HUES64 (cell line): ENCODE data around the gene CEBPG.

ENCODE experiments used
- H3K27ac ChIP-seq: 2 replicates; pipeline ENCODE4 v1.7.0; 2013; ENCODE audit warnings: low read depth, low read length, inconsistent platforms
- H3K27me3 ChIP-seq: 2 replicates; pipeline ENCODE4 v1.6.1; 2013; ENCODE audit warnings: mild to moderate bottlenecking, low read length; ENCODE audit not compliant: insufficient read depth
- H3K36me3 ChIP-seq: 2 replicates; pipeline ENCODE4 v1.6.1; 2013; ENCODE audit warnings: mild to moderate bottlenecking, low read length; ENCODE audit not compliant: insufficient read depth
- H3K4me1 ChIP-seq: 2 replicates; pipeline ENCODE4 v1.6.1; 2013; ENCODE audit warnings: mild to moderate bottlenecking, low read length, moderate library complexity; ENCODE audit not compliant: insufficient read depth
- H3K4me3 ChIP-seq: 2 replicates; pipeline ENCODE4 v1.5.1; 2013; ENCODE audit warnings: mild to moderate bottlenecking, low read length, moderate library complexity
- H3K9ac ChIP-seq: 2 replicates; pipeline ENCODE4 v1.6.1; 2013; ENCODE audit warnings: mild to moderate bottlenecking, low read depth, low read length
- H3K9me3 ChIP-seq: 2 replicates; pipeline ENCODE4 v1.6.1; 2013; ENCODE audit warnings: low read depth, low read length; ENCODE audit not compliant: insufficient read depth
- WGBS: fragments of 150-250, 120-280 bp; methylation state at CpG from one replicate; pipeline ENCODE4 v1.1.7; 2013; ENCODE audit warnings: missing lambda C conversion rate; 5-methylcytosine and 5-hydroxymethylcytosine counted together

Gene CEBPG

GRCh38 chr19:33355535-33355934 is 18.0 kb upstream of the CEBPG start:
- no peaks in the 10 kb centered on the region for H3K4me1 ChIP-seq
- no peak overlapping the region for H3K27ac ChIP-seq
- H3K9me3 ChIP-seq: peaks cover 3% of the 10 kb centered on the region; the same call in 1 of the 2 replicates
- 87% methylated on average over 2 of the region's 2 CpGs for WGBS
- no peak overlapping the region for H3K4me3 ChIP-seq
- H3K27me3 ChIP-seq: no peaks in the 10 kb centered on the region
- no peaks in the 10 kb centered on the region for H3K36me3 ChIP-seq
- H3K9ac ChIP-seq: no peak overlapping the region

GRCh38 chr19:33357556-33357955 is 16.0 kb upstream of the CEBPG start:
- Histone ChIP-seq H3K4me1 (no peaks in the 10 kb centered on the region), H3K36me3 (no peaks in the 10 kb centered on the region), H3K9ac (no peak overlapping the region), H3K27me3 (no peaks in the 10 kb centered on the region), H3K4me3 (no peak overlapping the region), H3K9me3 (peaks cover 3% of the 10 kb centered on the region; the same call in 1 of the 2 replicates), H3K27ac (no peak overlapping the region)
- 77% methylated on average over 1 of the region's 1 CpG for WGBS

GRCh38 chr19:33358408-33358807 is 15.1 kb upstream of the CEBPG start:
- WGBS: 92% methylated on average over 6 of the region's 6 CpGs
- Histone ChIP-seq H3K36me3 (no peaks in the 10 kb centered on the region), H3K9ac (no peak overlapping the region), H3K4me1 (no peaks in the 10 kb centered on the region), H3K27me3 (peaks cover 2% of the 10 kb centered on the region; the same call in 1 of the 2 replicates), H3K9me3 (peaks cover 3% of the 10 kb centered on the region; the same call in 1 of the 2 replicates), H3K27ac (no peak overlapping the region), H3K4me3 (no peak overlapping the region)

GRCh38 chr19:33359581-33359980 is 13.9 kb upstream of the CEBPG start:
- H3K4me1 ChIP-seq: no peaks in the 10 kb centered on the region
- no peak overlapping the region for H3K27ac ChIP-seq
- H3K36me3 ChIP-seq: no peaks in the 10 kb centered on the region
- H3K9ac ChIP-seq: no peak overlapping the region
- 88% methylated on average over 2 of the region's 3 CpGs for whole genome bisulfite sequencing
- H3K27me3 ChIP-seq: peaks cover 2% of the 10 kb centered on the region; the same call in 1 of the 2 replicates
- H3K9me3 ChIP-seq: peaks cover 3% of the 10 kb centered on the region; the same call in 1 of the 2 replicates
- no peak overlapping the region for H3K4me3 ChIP-seq

GRCh38 chr19:33362508-33363228 is 10.8 kb upstream of the CEBPG start:
- peaks cover 6% of the 10 kb centered on the region; the same call in 1 of the 2 replicates for H3K27me3 ChIP-seq
- H3K4me3 ChIP-seq: no peak overlapping the region

GRCh38 chr19:33363476-33363875 is 10.0 kb upstream of the CEBPG start:
- 93% methylated on average over 5 of the region's 5 CpGs for WGBS
- Histone ChIP-seq H3K4me1 (no peaks in the 10 kb centered on the region), H3K36me3 (no peaks in the 10 kb centered on the region), H3K9me3 (no peaks in the 10 kb centered on the region), H3K27ac (no peak overlapping the region), H3K27me3 (peaks cover 6% of the 10 kb centered on the region; the same call in 1 of the 2 replicates), H3K9ac (no peak overlapping the region), H3K4me3 (no peak overlapping the region)

More at GRCh38 chr19:33362508-33363228, 10.8 kb upstream of the CEBPG start:
- WGBS: 89% methylated on average over 6 of the region's 6 CpGs
- H3K36me3 ChIP-seq: no peaks in the 10 kb centered on the region
- no peak overlapping the region for H3K27ac ChIP-seq
- H3K9ac ChIP-seq: no peak overlapping the region
- H3K4me1 ChIP-seq: no peaks in the 10 kb centered on the region
- H3K9me3 ChIP-seq: no peaks in the 10 kb centered on the region

- Histone ChIP-seq H3K9ac (no peak overlapping the region), H3K9me3 (no peaks in the 10 kb centered on the region), H3K36me3 (no peaks in the 10 kb centered on the region), H3K27ac (no peak overlapping the region), H3K27me3 (peaks cover 6% of the 10 kb centered on the region; the same call in 1 of the 2 replicates), H3K4me3 (no peak overlapping the region), H3K4me1 (no peaks in the 10 kb centered on the region)
- 80% methylated on average over 7 of the region's 7 CpGs for WGBS
These were observed 7.8 kb upstream of the CEBPG start for GRCh38 chr19:33365691-33366090.

GRCh38 chr19:33366127-33366526 is 7.4 kb upstream of the CEBPG start:
- no peak overlapping the region for H3K4me3 ChIP-seq
- H3K4me1 ChIP-seq: no peaks in the 10 kb centered on the region
- no peak overlapping the region for H3K27ac ChIP-seq
- no peaks in the 10 kb centered on the region for H3K9me3 ChIP-seq
- H3K27me3 ChIP-seq: peaks cover 6% of the 10 kb centered on the region; the same call in 1 of the 2 replicates
- WGBS: 84% methylated on average over 6 of the region's 6 CpGs
- H3K36me3 ChIP-seq: no peaks in the 10 kb centered on the region
- H3K9ac ChIP-seq: no peak overlapping the region

- Histone ChIP-seq H3K27me3 (peaks cover 6% of the 10 kb centered on the region; the same call in 1 of the 2 replicates), H3K9ac (no peak overlapping the region), H3K4me3 (no peak overlapping the region), H3K36me3 (no peaks in the 10 kb centered on the region), H3K9me3 (no peaks in the 10 kb centered on the region), H3K27ac (no peak overlapping the region), H3K4me1 (no peaks in the 10 kb centered on the region)
- 83% methylated on average over 5 of the region's 5 CpGs for WGBS
These were observed 6.6 kb upstream of the CEBPG start for GRCh38 chr19:33366897-33367296.

GRCh38 chr19:33368074-33368864 is 5.2 kb upstream of the CEBPG start:
- Histone ChIP-seq H3K27me3 (0 out of 2 replicates have a peak, but pooled peaks cover 4% of the 10 kb centered on the region), H3K27ac (no peak overlapping the region), H3K4me3 (no peak overlapping the region), H3K9me3 (no peaks in the 10 kb centered on the region), H3K36me3 (no peaks in the 10 kb centered on the region), H3K4me1 (no peaks in the 10 kb centered on the region), H3K9ac (no peak overlapping the region)
- whole genome bisulfite sequencing: 85% methylated on average over 5 of the region's 5 CpGs

GRCh38 chr19:33370783-33371182 is 2.7 kb upstream of the CEBPG start:
- no peaks in the 10 kb centered on the region for H3K9me3 ChIP-seq
- 88% methylated on average over 4 of the region's 4 CpGs for WGBS
- H3K4me3 ChIP-seq: no peak overlapping the region
- peaks cover 8% of the 10 kb centered on the region for H3K4me1 ChIP-seq
- H3K27me3 ChIP-seq: peaks cover 13% of the 10 kb centered on the region
- H3K27ac ChIP-seq: no peak overlapping the region
- no peak overlapping the region for H3K9ac ChIP-seq
- no peaks in the 10 kb centered on the region for H3K36me3 ChIP-seq
